ENCODE measurements around the gene SORCS1.

GRCh38 chr10:106577266-106577665, 587.2 kb downstream of the SORCS1 start:
- TF ChIP-seq CTCF (IDR thresholded peaks at IDR 0.05) (no peak), POLR2AphosphoS5 (IDR thresholded peaks at IDR 0.05) (no peak)

Data from prostate gland (tissue), 2 donors.